ENCODE results near the gene MYH8. TPM values are rescaled to one million over a fixed set of nuclear protein-coding genes. Genes with fewer than 3 reads are reported as not detected.

Gene MYH8
- not detected for total RNA-seq
- long read RNA-seq = 0 reads

DNA sequence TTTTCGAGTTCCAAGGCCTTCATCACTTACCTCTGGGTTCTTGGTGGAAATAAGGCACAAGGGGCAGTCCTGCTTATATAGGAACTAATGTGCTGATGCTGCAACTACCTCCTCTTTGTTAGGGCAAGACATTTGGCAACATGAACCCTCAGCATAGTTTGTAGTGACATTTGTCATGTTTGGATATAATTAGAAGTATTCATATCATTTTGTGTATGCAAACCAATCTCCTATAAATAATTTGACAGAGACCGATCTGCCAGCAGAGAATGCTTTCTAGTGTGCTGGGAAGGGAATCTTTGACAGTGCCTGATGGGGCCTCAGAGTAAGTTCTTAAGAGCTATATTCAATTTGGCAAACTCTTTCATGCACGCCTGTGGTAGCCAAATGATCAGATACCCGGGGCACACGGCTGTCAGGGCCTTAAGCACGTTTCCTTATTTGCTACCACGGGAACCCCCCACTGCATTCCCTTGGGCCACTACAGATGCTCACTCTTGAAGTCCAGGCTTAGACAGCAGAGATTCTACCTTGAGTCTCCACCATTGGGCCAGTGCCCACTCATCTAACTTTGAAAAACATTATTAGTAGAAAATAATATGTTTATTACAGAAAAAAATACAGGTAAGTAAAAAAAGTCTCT is at the start of gene MYH8:
MYH8 (minus strand) TSS at position 51 of the 643 bp plus-strand sequence. CDS start 1,723 bp downstream, outside the sequence.
- H3K4me3 ChIP-seq = no peak within 1 kb of the TSS
- TF ChIP-seq POLR2A (IDR thresholded peaks at IDR 0.05) = no peak
- TF ChIP-seq, protein P1, sequence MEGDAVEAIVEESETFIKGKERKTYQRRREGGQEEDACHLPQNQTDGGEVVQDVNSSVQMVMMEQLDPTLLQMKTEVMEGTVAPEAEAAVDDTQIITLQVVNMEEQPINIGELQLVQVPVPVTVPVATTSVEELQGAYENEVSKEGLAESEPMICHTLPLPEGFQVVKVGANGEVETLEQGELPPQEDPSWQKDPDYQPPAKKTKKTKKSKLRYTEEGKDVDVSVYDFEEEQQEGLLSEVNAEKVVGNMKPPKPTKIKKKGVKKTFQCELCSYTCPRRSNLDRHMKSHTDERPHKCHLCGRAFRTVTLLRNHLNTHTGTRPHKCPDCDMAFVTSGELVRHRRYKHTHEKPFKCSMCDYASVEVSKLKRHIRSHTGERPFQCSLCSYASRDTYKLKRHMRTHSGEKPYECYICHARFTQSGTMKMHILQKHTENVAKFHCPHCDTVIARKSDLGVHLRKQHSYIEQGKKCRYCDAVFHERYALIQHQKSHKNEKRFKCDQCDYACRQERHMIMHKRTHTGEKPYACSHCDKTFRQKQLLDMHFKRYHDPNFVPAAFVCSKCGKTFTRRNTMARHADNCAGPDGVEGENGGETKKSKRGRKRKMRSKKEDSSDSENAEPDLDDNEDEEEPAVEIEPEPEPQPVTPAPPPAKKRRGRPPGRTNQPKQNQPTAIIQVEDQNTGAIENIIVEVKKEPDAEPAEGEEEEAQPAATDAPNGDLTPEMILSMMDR (IDR thresholded peaks at IDR 0.05) = no peak
- no peak for ATAC-seq

GRCh38 chr17:10469459-10469858 is 47.7 kb upstream of the MYH8 start, which contains the start of gene MYH4:
MYH4 (minus strand) TSS chr17:10469559; CDS start chr17:10466745, 2,814 bp downstream.
- intact Hi-C loops (cut with DNase I) = no loop called here
- 13% methylated on average over 1 of the region's 1 CpG for WGBS (ENCODE audit: insufficient coverage, low coverage, low lambda C conversion rate, missing lambda C conversion rate)

More for the DNA sequence above, at the start of gene MYH8:
- H3K4me1 ChIP-seq = no peaks in the 10 kb centered on the region
- H3K9me3 ChIP-seq = no peaks in the 10 kb centered on the region
- DNase-seq = no peak
- intact Hi-C loops (cut with DNase I) = no loop called here
- no peaks in the 10 kb centered on the region for H3K36me3 ChIP-seq
- H3K27ac ChIP-seq = no peak within 1 kb of the TSS
- no peaks in the 10 kb centered on the region for H3K27me3 ChIP-seq
- 38% methylated on average over 5 of the region's 7 CpGs for WGBS (ENCODE audit: insufficient coverage, low coverage, low lambda C conversion rate, missing lambda C conversion rate)

GRCh38 chr17:10463402-10463801 is 41.7 kb upstream of the MYH8 start:
- Histone ChIP-seq H3K9me3 (no peaks in the 10 kb centered on the region), H3K36me3 (no peaks in the 10 kb centered on the region), H3K27me3 (no peaks in the 10 kb centered on the region), H3K4me1 (no peaks in the 10 kb centered on the region), H3K27ac (no peak overlapping the region), H3K4me3 (no peak overlapping the region)
- DNase-seq (no peak), ATAC-seq (no peak)
- 43% methylated on average over 4 of the region's 4 CpGs for WGBS (ENCODE audit: insufficient coverage, low coverage, low lambda C conversion rate, missing lambda C conversion rate)
- TF ChIP-seq, protein P1 (IDR thresholded peaks at IDR 0.05) = no peak
- no peak for TF ChIP-seq POLR2A (IDR thresholded peaks at IDR 0.05)
- intact Hi-C loops (cut with DNase I) = no loop called here

More at GRCh38 chr17:10469459-10469858, 47.7 kb upstream of the MYH8 start, which contains the start of gene MYH4:
- H3K4me1 ChIP-seq = no peaks in the 10 kb centered on the region
- no peak for TF ChIP-seq POLR2A (IDR thresholded peaks at IDR 0.05)
- TF ChIP-seq, protein P1 (IDR thresholded peaks at IDR 0.05) = no peak
- ATAC-seq (no peak), DNase-seq (no peak)
- H3K9me3 ChIP-seq = no peaks in the 10 kb centered on the region
- no peak within 1 kb of the TSS for H3K27ac ChIP-seq
- H3K36me3 ChIP-seq = no peaks in the 10 kb centered on the region
- H3K27me3 ChIP-seq = no peaks in the 10 kb centered on the region
- no peak within 1 kb of the TSS for H3K4me3 ChIP-seq

DNA sequence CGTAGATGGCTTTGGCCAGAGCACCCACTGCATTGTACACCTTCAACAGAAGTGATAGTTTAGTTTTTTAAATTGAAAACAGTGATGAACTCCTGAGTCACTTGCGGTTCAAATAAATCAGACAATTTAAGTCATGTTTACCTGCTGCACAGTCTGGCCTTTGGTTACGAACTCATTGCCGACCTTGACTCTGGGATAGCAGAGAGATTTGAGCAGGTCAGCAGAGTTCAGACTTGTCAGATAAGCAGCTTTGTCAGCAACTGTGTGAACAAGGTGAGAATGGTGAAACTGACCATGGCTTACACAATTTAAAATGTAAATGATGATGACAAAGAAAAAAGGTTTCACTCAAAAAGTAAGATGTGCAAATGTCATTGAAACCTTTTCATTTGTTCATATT is 38.3 kb upstream of the MYH8 start:
- no peak overlapping the region for H3K27ac ChIP-seq
- 17% methylated on average over 3 of the region's 4 CpGs for WGBS (ENCODE audit: insufficient coverage, low coverage, low lambda C conversion rate, missing lambda C conversion rate)
- no peaks in the 10 kb centered on the region for H3K36me3 ChIP-seq
- no peak for ATAC-seq
- H3K4me3 ChIP-seq = no peak overlapping the region
- intact Hi-C loops (cut with DNase I) = no loop called here
- H3K4me1 ChIP-seq = no peaks in the 10 kb centered on the region
- no peak for DNase-seq
- H3K9me3 ChIP-seq = no peaks in the 10 kb centered on the region
- TF ChIP-seq POLR2A (IDR thresholded peaks at IDR 0.05) = no peak
- TF ChIP-seq, protein P1 (IDR thresholded peaks at IDR 0.05) = no peak
- no peaks in the 10 kb centered on the region for H3K27me3 ChIP-seq
